OCI-LY7 (cell line): ENCODE results near the gene TMEM179.

Experiments
- EZH2phosphoT487 ChIP-seq: fragments of 200-600 bp; sonication (generic); IDR thresholded peaks from 2 replicates; pipeline ENCODE4 v1.6.1; 2018; ENCODE audit warnings: low read depth, borderline replicate concordance, mild to moderate bottlenecking, mixed run types, antibody characterized with exemption, low read length, moderate library complexity, mixed read lengths
- TF ChIP-seq, protein P1 (sequence below): fragments of 200-600 bp; sonication (generic); conservative IDR thresholded peaks from 2 replicates; pipeline ENCODE4 v1.5.1; 2014; ENCODE audit warnings: mild to moderate bottlenecking, antibody characterized with exemption, low read length, moderate library complexity, mixed read lengths

DNA sequence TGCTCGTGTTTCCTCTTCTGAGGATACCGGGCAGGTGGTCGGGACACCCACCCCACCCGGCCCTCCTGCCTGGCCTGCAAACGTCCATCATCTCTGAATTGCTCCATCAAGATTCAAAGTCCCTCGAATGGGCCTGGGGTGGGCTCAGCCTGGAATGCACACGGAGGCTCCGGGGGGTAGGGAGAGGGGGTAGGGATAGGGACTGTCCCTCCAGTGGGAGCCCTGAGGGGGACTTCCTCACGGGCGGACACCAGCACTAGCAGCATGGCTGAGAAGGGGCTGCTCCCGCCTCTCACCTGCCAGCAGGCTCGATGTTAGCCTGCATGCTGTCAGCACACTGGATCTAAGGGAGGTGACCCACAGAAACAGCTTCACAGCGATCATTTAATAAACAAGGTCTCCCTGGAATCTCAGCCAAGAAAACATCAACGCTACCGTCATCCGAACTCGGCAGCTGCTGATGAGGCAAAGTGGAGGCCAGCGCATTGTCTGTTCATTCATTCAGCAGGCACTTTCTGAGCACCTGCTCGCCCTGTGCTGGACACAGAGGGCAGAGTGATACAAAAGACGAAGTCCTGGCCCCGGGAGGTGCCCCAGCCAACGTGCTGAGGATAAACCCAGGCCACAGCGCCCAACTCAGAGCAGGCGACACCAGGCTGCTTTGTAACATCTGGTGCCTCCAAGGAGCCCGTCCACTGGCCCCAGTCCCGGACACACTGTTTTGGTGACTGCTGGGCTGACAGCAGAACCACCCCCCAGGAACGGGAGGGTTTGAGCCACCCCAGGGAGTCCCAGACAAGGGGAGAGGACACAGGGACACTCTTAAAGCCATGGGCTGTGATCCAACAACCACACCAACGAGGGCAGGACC is 6.3 kb downstream of the TMEM179 start:
- TF ChIP-seq, protein P1, sequence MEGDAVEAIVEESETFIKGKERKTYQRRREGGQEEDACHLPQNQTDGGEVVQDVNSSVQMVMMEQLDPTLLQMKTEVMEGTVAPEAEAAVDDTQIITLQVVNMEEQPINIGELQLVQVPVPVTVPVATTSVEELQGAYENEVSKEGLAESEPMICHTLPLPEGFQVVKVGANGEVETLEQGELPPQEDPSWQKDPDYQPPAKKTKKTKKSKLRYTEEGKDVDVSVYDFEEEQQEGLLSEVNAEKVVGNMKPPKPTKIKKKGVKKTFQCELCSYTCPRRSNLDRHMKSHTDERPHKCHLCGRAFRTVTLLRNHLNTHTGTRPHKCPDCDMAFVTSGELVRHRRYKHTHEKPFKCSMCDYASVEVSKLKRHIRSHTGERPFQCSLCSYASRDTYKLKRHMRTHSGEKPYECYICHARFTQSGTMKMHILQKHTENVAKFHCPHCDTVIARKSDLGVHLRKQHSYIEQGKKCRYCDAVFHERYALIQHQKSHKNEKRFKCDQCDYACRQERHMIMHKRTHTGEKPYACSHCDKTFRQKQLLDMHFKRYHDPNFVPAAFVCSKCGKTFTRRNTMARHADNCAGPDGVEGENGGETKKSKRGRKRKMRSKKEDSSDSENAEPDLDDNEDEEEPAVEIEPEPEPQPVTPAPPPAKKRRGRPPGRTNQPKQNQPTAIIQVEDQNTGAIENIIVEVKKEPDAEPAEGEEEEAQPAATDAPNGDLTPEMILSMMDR: no peak
- no peak for TF ChIP-seq EZH2phosphoT487
